IPS-15b (cell line): ENCODE results near the gene SCPEP1.
"Not testable (repeated sequence)": the region's sequence is repeated elsewhere in the genome, so short reads cannot be mapped to it uniquely, and the experiment has no call there.

Source experiments
- H3K27me3 ChIP-seq: one replicate; pipeline ENCODE4 v1.6.1; 2013; ENCODE audit warnings: low read length; ENCODE audit not compliant: control insufficient read depth, insufficient read depth
- H3K36me3 ChIP-seq: one replicate; pipeline ENCODE4 v1.6.1; 2013; ENCODE audit warnings: low read length; ENCODE audit not compliant: control insufficient read depth, insufficient read depth
- H3K4me1 ChIP-seq: one replicate; pipeline ENCODE4 v1.6.1; 2013; ENCODE audit warnings: mild to moderate bottlenecking, low read length; ENCODE audit not compliant: control insufficient read depth, insufficient read depth
- H3K4me3 ChIP-seq: one replicate; pipeline ENCODE4 v1.5.1; 2013; ENCODE audit warnings: low read depth, low read length
- H3K9ac ChIP-seq: one replicate; pipeline ENCODE4 v1.6.1; 2013; ENCODE audit warnings: low read depth, mild to moderate bottlenecking, low read length
- H3K9me3 ChIP-seq: one replicate; pipeline ENCODE4 v1.6.1; 2013; ENCODE audit warnings: mild to moderate bottlenecking, low read length; ENCODE audit not compliant: control insufficient read depth, insufficient read depth

SCPEP1 gene

DNA sequence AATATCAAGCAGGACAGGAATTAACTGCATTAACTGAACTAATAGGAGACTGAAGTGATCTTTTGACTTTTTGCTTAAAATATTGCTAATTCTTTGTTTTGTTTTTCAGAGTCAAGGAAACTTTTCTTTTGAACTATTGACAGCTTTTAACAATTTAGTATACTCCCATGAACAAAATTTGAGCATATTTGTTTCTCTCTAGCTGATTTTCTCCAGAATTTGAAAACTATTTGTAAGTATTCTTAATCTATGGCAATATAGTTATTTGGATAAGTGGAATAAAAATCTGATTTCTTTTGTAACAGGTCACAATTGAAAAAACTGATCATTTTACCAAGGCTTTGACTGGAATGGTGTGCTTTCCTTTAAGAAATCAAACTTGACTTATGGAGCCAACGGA, 7.0 kb upstream of the SCPEP1 start:
- Histone ChIP-seq H3K36me3 (no peaks in the 10 kb centered on the region), H3K27me3 (no peaks in the 10 kb centered on the region), H3K4me3 (no peak overlapping the region), H3K9ac (no peak overlapping the region), H3K4me1 (no peaks in the 10 kb centered on the region), H3K9me3 (peaks cover 2% of the 10 kb centered on the region)

DNA sequence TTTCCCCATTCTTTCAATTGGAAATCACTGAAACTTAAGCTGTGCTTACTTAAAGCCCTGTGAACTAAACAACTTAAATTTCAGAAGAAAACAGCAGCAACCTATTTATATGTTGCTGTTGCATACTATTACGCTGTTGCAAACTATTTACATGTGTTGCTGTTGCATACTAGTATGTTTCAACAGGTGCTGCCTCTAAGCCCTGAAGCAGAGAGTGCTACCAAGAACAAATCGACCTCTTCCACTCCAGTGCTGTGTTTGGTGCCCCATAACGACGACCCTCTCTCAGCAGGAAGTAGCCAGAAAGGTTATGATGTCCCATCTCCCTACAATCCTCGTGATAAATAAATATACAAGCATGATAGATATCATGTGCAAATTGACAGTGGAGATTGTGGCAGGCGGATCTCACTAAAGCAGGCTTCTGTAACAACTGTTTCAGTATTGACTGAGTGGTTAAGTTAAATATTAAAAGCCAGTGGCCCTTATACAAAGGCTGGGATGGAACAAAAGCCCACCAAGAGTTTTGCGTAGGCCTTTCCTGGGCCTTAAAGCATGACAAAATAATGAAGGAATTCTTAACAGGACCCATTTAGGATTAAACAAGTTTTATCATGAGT, 5.7 kb upstream of the SCPEP1 start:
- Histone ChIP-seq H3K27me3 (no peaks in the 10 kb centered on the region), H3K4me1 (no peaks in the 10 kb centered on the region), H3K9ac (no peak overlapping the region), H3K9me3 (peaks cover 2% of the 10 kb centered on the region), H3K36me3 (no peaks in the 10 kb centered on the region), H3K4me3 (no peak overlapping the region)

DNA sequence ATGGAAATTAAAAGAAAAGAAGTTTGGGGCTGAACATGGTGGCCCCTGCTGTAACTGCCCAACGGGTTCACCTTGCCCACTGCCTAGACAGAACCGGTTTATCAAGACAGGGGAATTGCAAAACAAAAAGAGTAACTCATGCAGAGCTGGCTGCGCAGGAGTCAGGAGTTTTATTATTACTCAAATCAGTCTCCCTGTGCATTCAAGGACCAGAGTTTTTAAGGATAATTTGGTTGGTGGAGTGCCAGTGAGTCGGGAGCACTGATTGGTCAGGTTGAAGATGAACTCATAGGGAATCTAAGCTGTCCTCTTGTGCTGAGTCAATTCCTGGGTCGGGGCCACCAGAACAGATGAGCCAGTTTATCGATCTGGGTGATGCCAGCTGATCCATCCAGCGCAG, 4.4 kb upstream of the SCPEP1 start:
- Histone ChIP-seq H3K27me3 (no peaks in the 10 kb centered on the region), H3K36me3 (no peaks in the 10 kb centered on the region), H3K9ac (no peak overlapping the region), H3K4me1 (peaks cover 3% of the 10 kb centered on the region), H3K4me3 (no peak overlapping the region), H3K9me3 (peaks cover 2% of the 10 kb centered on the region)

DNA sequence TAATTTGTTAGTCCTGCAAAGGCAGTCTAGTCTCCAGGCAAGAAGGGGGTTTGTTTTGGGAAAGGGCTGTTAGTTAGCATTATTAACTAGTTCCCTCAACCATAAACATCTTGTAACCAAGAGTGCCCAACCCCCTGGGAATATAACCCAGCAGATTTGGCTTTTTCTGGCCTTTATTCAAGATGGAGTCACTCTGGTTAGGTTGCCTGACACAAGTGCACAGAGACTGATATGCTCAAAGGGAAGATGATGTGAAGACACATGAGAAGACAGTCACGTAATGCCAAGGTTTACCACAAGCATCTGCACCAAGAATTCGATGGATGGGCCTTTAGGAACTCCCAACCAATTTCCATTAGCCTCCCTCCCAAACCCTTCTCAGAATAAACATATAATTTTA, 3.9 kb upstream of the SCPEP1 start:
- Histone ChIP-seq H3K27me3 (no peaks in the 10 kb centered on the region), H3K9me3 (peaks cover 2% of the 10 kb centered on the region), H3K9ac (no peak overlapping the region), H3K4me3 (no peak overlapping the region), H3K36me3 (no peaks in the 10 kb centered on the region), H3K4me1 (peaks cover 7% of the 10 kb centered on the region)

DNA sequence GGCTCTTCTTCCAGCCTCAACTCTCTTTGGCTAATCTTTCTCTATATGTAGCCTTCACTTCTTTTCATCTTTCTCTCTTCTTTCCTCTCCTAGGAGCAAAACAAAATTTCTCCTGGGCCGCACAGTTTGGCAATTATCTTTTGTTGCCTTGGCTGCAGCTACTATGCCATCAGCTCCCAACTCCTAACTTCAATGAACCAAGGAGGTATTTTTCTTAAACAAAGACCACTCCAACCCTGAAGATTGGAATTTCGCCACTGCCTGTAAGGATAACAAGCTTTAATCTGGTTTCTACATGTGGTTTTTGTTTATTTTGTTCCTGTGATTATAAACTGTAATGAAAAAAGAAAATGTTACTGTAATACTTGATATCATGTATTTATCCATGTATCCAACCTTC, 2.3 kb upstream of the SCPEP1 start:
- H3K36me3 ChIP-seq: no peaks in the 10 kb centered on the region
- H3K4me3 ChIP-seq: no peak overlapping the region
- H3K9ac ChIP-seq: no peak overlapping the region
- peaks cover 2% of the 10 kb centered on the region for H3K9me3 ChIP-seq
- no peaks in the 10 kb centered on the region for H3K27me3 ChIP-seq
- peaks cover 9% of the 10 kb centered on the region for H3K4me1 ChIP-seq

DNA sequence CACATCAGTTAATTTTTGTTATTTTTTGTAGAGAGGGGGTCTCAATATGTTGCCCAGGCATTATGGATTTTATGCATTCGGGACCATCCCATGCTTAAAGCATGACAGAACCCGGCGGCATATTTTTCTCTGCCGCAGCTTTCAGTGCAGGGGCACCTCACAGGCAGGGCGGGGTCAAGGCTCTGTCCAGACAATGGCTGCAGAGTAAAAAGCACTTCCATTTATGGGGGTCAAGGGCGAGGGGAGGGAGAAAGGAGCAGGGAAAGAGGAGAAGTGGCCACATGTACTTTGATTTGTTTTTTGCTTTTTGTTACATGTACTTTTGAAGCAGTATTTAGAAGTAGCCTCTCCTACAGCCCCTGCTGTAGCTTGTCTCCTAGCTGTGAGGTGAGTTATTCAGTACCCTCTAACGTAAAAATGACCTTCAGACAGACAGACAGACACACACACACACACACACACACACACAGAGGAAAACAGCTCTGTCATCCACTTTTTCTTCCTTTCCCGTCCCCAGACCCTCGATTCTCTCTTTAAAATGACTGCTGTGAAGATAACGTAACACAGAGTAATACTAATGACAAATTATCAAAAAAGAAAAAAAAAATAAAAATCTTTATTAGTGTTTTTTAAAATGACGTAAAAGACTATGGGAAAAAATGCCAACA, 856 bp upstream of the SCPEP1 start:
- Histone ChIP-seq H3K4me3 (peak overlapping the region; percentile 86), H3K9ac (no peak overlapping the region)

DNA sequence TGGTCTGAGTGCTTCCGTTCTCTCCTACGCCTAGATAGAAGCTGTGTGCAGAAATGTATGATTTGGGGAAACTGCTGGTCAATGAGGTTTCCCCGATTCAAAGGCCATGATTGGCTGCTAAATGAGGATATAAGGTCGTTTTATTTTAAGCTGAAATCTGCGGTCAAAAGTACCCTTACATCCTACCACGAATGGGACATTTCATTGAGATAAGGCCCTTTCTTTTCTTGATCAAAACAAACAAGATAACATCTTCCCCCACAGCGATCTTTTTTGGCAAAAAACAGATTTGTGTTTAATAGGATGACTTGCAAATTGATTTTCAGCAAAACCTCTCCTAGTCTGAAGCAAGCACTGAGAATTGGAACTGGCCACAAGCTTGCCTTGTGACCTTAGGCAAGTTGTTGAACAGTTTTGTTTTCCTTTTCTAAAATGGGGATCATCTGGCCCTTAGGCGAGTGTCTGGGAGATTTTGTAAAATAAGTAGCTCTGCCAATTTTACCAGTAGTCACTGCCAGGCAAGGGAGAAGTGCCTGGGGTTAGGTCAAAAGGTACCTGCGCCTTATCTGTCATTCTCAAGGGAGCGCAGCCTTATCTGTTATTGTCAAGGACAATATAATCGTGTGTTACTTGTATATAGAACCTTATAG, 635 bp downstream of the SCPEP1 start:
- Histone ChIP-seq H3K9me3 (no peaks in the 10 kb centered on the region), H3K4me3 (peak overlapping the region; percentile 82), H3K36me3 (peaks cover 4% of the 10 kb centered on the region), H3K9ac (no peak overlapping the region), H3K27me3 (no peaks in the 10 kb centered on the region), H3K4me1 (peaks cover 12% of the 10 kb centered on the region)

More for the DNA sequence above, 856 bp upstream of the SCPEP1 start:
- Histone ChIP-seq H3K9me3 (no peaks in the 10 kb centered on the region), H3K36me3 (peaks cover under 1% of the 10 kb centered on the region), H3K4me1 (peaks cover 9% of the 10 kb centered on the region), H3K27me3 (no peaks in the 10 kb centered on the region)

DNA sequence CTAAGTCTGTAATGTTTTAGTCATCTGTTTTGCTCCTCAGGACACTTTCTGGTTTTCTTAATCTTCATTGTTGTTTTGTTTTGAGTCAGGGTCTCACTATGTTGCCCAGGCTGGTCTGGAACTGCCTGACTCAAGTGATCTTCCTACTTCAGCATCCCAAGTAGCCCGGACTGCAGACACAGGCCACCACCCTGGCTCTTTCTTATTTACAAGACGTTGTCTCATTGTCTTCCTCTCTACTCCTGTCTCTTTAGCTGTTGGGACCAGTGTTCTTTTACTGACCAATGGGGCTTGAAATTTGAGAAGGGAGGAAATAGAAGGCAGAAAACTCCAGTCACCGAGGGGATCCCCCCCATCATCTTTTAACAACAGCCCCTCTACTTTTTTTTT, 1.2 kb downstream of the SCPEP1 start:
- peaks cover 12% of the 10 kb centered on the region for H3K4me1 ChIP-seq
- H3K9ac ChIP-seq: no peak overlapping the region
- H3K27me3 ChIP-seq: no peaks in the 10 kb centered on the region
- H3K36me3 ChIP-seq: peaks cover 4% of the 10 kb centered on the region
- H3K9me3 ChIP-seq: no peaks in the 10 kb centered on the region
- H3K4me3 ChIP-seq: peak overlapping the region; percentile 82

DNA sequence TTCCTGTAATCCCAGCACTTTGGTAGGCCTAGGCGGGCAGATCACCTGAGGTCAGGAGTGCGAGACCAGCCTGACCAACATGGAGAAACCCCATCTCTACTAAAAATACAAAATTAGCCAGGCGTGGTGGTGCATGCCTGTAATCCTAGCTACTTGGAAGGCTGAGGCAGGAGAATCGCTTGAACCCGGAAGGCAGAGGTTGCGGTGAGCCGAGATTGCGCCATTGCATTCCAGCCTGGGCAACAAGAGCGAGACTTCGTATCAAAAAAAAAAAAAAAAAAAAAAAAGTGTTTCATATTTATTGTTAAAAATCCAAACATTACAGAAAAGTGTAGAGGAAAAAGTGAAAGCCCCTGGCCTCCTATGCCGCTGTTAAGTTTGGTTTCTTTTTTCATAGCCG, 2.6 kb downstream of the SCPEP1 start:
- H3K27me3 ChIP-seq, H3K9ac ChIP-seq, H3K9me3 ChIP-seq, H3K36me3 ChIP-seq, H3K4me3 ChIP-seq: not testable (repeated sequence)
- peaks cover 12% of the 10 kb centered on the region for H3K4me1 ChIP-seq

DNA sequence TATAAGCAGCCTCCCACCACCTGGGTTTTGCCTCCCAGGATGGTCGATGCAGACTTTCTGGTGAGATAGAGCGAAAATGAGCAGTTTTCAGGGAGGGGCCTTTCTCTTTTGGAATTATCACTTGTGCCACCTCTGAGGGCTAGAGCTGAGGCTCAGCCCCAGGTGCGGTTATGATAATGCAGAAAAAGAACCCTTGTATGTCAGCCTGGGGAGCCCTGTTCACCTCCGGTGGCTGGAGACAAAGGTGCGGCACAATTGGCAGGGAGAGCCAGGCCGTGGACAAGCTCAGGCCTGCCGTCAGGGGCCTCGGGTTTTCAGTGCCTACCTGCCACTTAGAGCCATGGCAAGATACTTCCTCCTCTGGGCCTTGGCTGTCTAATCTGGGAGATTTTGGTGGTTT, 4.4 kb downstream of the SCPEP1 start:
- Histone ChIP-seq H3K4me1 (peaks cover 12% of the 10 kb centered on the region), H3K36me3 (peaks cover 9% of the 10 kb centered on the region), H3K9ac (no peak overlapping the region), H3K27me3 (no peaks in the 10 kb centered on the region), H3K9me3 (no peaks in the 10 kb centered on the region), H3K4me3 (no peak overlapping the region)

DNA sequence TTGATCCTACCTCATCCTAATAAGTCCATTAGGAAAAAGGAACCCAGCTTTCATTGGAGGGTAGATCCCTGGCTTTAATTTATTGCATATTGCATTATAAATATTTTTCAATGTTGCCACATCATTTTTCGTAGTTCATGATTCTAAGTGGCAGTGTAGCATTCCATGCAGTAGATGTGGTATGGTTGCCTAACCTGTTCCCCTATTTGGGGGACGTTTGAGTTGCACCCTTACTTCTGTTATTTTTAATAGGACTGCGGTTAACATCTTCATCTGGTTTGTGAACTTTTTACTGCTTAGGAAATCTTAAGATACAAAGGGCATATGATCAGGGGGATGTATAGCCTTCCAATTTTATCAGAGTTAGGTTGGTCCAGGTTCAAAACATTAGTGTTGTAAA, 5.4 kb downstream of the SCPEP1 start:
- H3K4me1 ChIP-seq: peaks cover 10% of the 10 kb centered on the region
- H3K4me3 ChIP-seq: no peak overlapping the region
- H3K27me3 ChIP-seq: no peaks in the 10 kb centered on the region
- H3K36me3 ChIP-seq: peaks cover 9% of the 10 kb centered on the region
- no peaks in the 10 kb centered on the region for H3K9me3 ChIP-seq
- H3K9ac ChIP-seq: no peak overlapping the region
